Mononuclear cell (primary cell): ENCODE data around the gene TFF1. TPM values are rescaled to one million over a fixed set of nuclear protein-coding genes. Genes with fewer than 3 reads are reported as not detected.

Experiments
- H3K27me3 ChIP-seq: 2 replicates; pipeline ENCODE4 v1.6.0; 2011; ENCODE audit warnings: low read length, control low read depth; ENCODE audit not compliant: insufficient read depth
- H3K4me1 ChIP-seq: 2 replicates; pipeline ENCODE4 v1.5.1; 2011; ENCODE audit warnings: mild to moderate bottlenecking, low read length, control low read depth; ENCODE audit not compliant: insufficient read depth
- H3K4me3 ChIP-seq: 2 replicates; pipeline ENCODE4 v1.5.1; 2011; ENCODE audit warnings: mild to moderate bottlenecking, low read length, moderate library complexity
- H3K9me3 ChIP-seq: 2 replicates; pipeline ENCODE4 v1.5.1; 2011; ENCODE audit warnings: low read depth, mild to moderate bottlenecking, control low read depth, low read length
- total RNA-seq: library from RNA; depleted of rRNA; stranded (reverse); fragments of >200 nt; gene quantifications from one replicate; pipeline ENCODE4 v1.2.3, GENCODE V29; 2012

The TFF1 gene
- total RNA-seq, 1 donor, result not detected

DNA sequence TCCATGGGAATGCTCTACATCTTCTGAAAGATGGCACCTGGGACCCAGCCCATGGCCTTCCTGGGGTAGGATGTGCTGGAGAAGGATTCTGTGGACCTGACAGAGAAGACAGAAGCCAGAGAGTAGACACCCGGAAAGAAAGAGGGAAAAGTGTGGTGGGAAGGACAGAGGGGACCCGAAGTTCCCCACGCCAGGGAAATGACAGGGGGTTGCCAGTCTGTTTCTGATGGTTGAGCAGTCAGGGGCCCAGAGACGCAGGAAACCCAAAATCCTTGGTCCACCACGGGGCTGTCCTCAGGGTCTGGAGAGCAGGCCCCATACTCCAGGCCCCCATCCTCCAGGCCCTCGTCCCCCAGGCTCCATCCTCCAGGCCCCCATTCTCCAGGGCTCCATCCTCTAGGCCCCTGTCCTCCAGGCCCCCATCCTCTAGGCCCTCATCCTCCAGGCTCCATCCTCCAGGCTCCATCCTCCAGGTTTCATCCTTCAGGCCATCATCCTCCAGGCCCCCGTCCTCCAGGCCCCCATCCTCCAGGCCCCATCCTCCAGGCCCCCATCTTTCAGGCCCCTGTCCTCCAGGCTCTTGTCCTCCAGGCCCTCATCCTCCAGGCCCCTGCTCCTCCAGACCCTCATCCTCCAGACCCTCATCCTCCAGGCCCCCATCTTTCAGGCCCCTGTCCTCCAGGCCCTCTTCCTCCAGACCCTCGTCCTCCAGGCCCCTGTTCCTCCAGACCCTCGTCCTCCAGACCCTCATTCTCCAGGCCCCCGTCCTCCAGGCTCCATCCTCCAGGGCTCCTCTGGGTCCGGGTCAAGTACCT is 14.5 kb downstream of the TFF1 start:
- Histone ChIP-seq H3K4me3 (no peak overlapping the region), H3K9me3 (no peaks in the 10 kb centered on the region), H3K4me1 (no peaks in the 10 kb centered on the region), H3K27me3 (no peaks in the 10 kb centered on the region)

DNA sequence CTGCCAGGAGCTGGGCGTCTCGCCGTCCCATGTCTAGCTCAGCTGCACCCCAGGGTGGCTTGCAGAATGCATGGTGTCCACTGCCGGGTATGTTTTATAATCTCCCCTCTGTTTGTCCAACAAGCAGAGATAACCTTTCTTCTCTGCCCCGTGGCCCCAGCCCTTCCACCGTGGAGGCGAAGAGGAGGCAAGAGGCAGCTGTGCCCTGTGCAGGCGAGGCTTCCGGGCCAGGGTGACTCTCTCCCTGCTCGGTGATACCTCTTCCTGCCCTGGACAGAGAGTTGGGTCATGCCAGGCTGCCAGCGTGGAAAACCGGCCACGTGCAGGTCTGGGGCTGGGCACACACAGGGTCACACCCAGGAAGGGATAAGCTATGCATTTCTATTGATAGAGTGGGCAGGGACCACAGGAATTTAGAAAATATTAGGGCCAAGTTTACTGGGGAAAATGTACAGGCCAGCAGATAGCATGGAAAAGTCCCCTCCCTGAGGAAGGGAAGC is 15.4 kb downstream of the TFF1 start, which contains the start of gene TFF2:
Gene TFF2, minus strand, starts transcription at position 68 of the 500 bp plus-strand sequence. Its CDS starts 37 bp downstream, at position 31.
- no peaks in the 10 kb centered on the region for H3K9me3 ChIP-seq
- H3K4me3 ChIP-seq, result no peak within 1 kb of the TSS
- H3K4me1 ChIP-seq, result no peaks in the 10 kb centered on the region
- no peaks in the 10 kb centered on the region for H3K27me3 ChIP-seq

GRCh38 chr21:42350318-42350910 is 15.9 kb downstream of the TFF1 start:
- H3K9me3 ChIP-seq, result no peaks in the 10 kb centered on the region
- H3K27me3 ChIP-seq, result no peaks in the 10 kb centered on the region

GRCh38 chr21:42349420-42350317 is 16.7 kb downstream of the TFF1 start:
- Histone ChIP-seq H3K4me1 (no peaks in the 10 kb centered on the region), H3K9me3 (no peaks in the 10 kb centered on the region), H3K27me3 (no peaks in the 10 kb centered on the region), H3K4me3 (no peak overlapping the region)

More at GRCh38 chr21:42350318-42350910, 15.9 kb downstream of the TFF1 start:
- H3K4me1 ChIP-seq, result no peaks in the 10 kb centered on the region
- H3K4me3 ChIP-seq, result no peak overlapping the region

DNA sequence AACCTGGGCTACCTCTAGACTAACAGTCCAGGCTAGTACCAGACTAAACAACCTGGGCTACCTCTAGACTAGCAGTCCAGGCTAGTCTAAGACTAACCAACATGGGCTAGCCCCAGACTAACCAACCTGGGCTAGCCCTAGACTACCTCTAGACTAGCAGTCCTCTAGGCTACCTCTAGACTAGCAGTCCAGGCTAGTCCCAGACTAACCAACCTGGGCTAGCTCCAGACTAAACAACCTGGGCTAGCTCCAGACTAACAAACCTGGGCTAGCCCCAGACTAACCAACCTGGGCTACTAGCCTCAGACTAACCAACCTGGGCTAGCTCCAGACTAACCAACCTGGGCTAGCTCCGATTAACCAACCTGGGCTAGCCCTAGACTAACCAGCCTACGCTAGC is 17.6 kb downstream of the TFF1 start:
- H3K27me3 ChIP-seq, result no peaks in the 10 kb centered on the region
- no peaks in the 10 kb centered on the region for H3K9me3 ChIP-seq
- no peak overlapping the region for H3K4me3 ChIP-seq
- H3K4me1 ChIP-seq, result no peaks in the 10 kb centered on the region

GRCh38 chr21:42347601-42348327 is 18.6 kb downstream of the TFF1 start:
- no peaks in the 10 kb centered on the region for H3K9me3 ChIP-seq
- no peak overlapping the region for H3K4me3 ChIP-seq
- H3K27me3 ChIP-seq, result no peaks in the 10 kb centered on the region
- H3K4me1 ChIP-seq, result no peaks in the 10 kb centered on the region

- no peak overlapping the region for H3K4me3 ChIP-seq
- H3K27me3 ChIP-seq, result no peaks in the 10 kb centered on the region
- no peaks in the 10 kb centered on the region for H3K4me1 ChIP-seq
- no peaks in the 10 kb centered on the region for H3K9me3 ChIP-seq
These were observed 19.3 kb downstream of the TFF1 start for GRCh38 chr21:42346866-42347600.

GRCh38 chr21:42346441-42346840 is 19.9 kb downstream of the TFF1 start:
- H3K4me3 ChIP-seq, result no peak overlapping the region
- no peaks in the 10 kb centered on the region for H3K27me3 ChIP-seq
- no peaks in the 10 kb centered on the region for H3K9me3 ChIP-seq
- no peaks in the 10 kb centered on the region for H3K4me1 ChIP-seq

- no peak overlapping the region for H3K4me3 ChIP-seq
- no peaks in the 10 kb centered on the region for H3K4me1 ChIP-seq
- H3K9me3 ChIP-seq, result no peaks in the 10 kb centered on the region
These were observed 21.7 kb downstream of the TFF1 start for GRCh38 chr21:42344631-42345030.

DNA sequence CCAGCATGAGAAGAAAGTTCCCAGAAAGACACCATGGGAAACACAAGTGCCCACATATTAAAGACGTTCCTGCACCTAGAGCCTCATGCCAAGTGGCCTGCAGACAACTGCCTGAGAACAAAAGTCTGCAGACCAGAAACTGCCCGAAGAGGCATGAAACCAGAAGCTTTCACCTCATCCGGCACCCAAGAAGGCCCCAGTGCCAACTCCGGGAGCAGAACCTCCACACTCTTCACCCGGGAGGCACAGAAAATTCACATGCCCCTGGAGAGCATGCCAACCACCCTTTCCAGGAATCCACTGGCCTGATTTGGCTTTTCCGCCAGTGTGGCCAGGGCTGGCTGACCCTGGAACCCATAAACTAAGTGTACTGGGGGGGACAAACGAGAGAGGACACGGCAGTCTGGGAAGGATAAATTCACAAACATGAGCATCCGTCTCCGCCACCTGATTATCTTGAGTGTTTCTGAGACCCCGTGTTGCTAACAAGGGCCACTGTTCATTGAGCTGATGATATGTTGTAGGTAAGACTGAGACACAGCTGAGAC is 22.3 kb downstream of the TFF1 start:
- H3K4me1 ChIP-seq, result no peaks in the 10 kb centered on the region

More at GRCh38 chr21:42344631-42345030, 21.7 kb downstream of the TFF1 start:
- H3K27me3 ChIP-seq, result no peaks in the 10 kb centered on the region

DNA sequence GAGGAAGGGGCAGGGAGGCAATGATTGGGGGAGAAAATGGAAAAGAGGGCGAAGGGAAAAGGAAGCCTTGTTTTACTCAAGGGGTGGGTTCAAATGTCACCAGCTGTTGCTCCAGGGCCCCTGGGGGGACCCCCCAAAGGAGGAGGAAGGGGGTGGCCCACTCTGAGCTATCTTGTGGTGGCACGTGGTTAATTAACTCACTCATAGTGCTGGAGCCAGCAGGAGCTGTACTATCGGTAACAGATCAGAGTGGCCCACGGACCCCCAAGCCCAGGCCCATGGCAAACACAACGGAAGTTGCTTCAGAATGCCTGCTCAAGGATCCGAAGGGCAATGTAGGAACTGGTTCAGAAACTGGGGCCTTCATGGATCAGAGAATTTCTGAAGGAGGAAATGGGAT is 22.8 kb downstream of the TFF1 start:
- Histone ChIP-seq H3K27me3 (no peaks in the 10 kb centered on the region), H3K9me3 (no peaks in the 10 kb centered on the region), H3K4me1 (peaks cover under 1% of the 10 kb centered on the region), H3K4me3 (no peak overlapping the region)

More for the DNA sequence above, 22.3 kb downstream of the TFF1 start:
- Histone ChIP-seq H3K9me3 (no peaks in the 10 kb centered on the region), H3K27me3 (no peaks in the 10 kb centered on the region), H3K4me3 (no peak overlapping the region)

GRCh38 chr21:42343101-42343500 is 23.2 kb downstream of the TFF1 start:
- Histone ChIP-seq H3K9me3 (no peaks in the 10 kb centered on the region), H3K4me3 (no peak overlapping the region), H3K4me1 (peaks cover 5% of the 10 kb centered on the region), H3K27me3 (no peaks in the 10 kb centered on the region)

GRCh38 chr21:42341776-42342542 is 24.4 kb downstream of the TFF1 start:
- peaks cover 10% of the 10 kb centered on the region for H3K4me1 ChIP-seq
- H3K27me3 ChIP-seq, result no peaks in the 10 kb centered on the region
- no peaks in the 10 kb centered on the region for H3K9me3 ChIP-seq
- no peak overlapping the region for H3K4me3 ChIP-seq
